DOHH2 (cell line): Measurements from ENCODE around the gene CTBP1.

ENCODE experiments used
- EZH2phosphoT487 ChIP-seq: fragments of 200-600 bp; sonication (generic); IDR thresholded peaks from 2 replicates; pipeline ENCODE4 v1.6.1; 2017; ENCODE audit warnings: borderline replicate concordance, mild to moderate bottlenecking, antibody characterized with exemption, low read length, moderate library complexity, mixed read lengths
- TF ChIP-seq, protein P1 (sequence below): fragments of 200-600 bp; sonication (generic); IDR thresholded peaks from one replicate; pipeline ENCODE4 v1.5.1; 2014; ENCODE audit warnings: antibody characterized with exemption, mild to moderate bottlenecking, low read depth, low read length; ENCODE audit not compliant: poor library complexity, severe bottlenecking

DNA sequence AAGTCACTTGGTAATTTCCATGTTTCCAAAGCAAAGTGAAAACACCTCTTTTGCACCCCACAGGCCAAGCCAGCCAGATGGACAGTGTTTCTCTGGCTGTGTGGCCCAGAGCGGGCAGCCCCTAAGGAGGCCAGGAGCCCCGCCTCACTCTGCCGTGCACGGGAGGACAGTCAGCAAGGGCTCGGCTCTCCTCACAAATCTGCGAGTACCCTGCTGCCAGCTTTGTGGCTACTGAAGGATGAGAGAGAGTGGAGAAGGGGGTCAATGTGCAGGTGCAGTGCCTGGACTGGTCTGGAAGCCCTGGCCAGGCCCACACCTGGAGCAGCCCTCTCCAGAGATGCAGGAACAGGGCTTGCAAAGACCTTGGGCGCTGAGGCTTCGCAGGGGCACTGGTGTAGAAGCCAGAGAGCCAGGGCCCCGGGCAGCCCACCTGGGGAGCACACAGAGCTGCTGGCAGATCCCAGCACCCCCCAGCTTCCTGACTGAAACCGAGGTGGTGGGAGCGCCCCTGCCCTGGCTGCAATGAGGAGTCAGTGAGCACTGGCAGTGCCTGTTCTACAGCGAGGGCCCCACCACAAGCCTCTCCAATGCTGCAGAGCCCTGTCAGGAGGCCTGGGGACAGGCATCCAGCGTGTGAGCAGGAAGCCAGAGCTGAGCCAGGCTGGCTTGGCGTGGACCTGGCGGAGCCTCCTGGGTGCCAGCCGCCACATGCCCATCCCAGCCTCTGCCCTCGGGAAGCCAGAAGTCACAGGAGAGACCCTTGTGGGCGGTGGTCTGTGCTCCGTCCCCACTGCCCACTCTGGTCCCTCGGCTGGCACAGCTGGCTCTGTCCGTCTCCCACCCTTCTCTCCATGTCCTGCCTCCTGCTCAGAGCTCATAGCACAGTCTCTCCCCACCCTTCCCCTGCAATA is 80.5 kb downstream of the CTBP1 start:
- TF ChIP-seq, protein P1, sequence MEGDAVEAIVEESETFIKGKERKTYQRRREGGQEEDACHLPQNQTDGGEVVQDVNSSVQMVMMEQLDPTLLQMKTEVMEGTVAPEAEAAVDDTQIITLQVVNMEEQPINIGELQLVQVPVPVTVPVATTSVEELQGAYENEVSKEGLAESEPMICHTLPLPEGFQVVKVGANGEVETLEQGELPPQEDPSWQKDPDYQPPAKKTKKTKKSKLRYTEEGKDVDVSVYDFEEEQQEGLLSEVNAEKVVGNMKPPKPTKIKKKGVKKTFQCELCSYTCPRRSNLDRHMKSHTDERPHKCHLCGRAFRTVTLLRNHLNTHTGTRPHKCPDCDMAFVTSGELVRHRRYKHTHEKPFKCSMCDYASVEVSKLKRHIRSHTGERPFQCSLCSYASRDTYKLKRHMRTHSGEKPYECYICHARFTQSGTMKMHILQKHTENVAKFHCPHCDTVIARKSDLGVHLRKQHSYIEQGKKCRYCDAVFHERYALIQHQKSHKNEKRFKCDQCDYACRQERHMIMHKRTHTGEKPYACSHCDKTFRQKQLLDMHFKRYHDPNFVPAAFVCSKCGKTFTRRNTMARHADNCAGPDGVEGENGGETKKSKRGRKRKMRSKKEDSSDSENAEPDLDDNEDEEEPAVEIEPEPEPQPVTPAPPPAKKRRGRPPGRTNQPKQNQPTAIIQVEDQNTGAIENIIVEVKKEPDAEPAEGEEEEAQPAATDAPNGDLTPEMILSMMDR: no peak
- TF ChIP-seq EZH2phosphoT487: no peak
